Loucy (cell line): ENCODE results near the gene SGIP1.

Experiments used
- H2AFZ ChIP-seq: fragments of 200-600 bp; sonication (generic); 2 replicates; pipeline ENCODE4 v1.6.0; 2016; ENCODE audit warnings: antibody characterized with exemption, mild to moderate bottlenecking, low read length, moderate library complexity
- H3F3A ChIP-seq: fragments of 200-600 bp; 2 replicates; pipeline ENCODE4 v1.6.0; 2016; ENCODE audit warnings: antibody characterized with exemption, low read depth, mild to moderate bottlenecking
- H3K27me3 ChIP-seq: fragments of 200-600 bp; sonication (generic); 2 replicates; pipeline ENCODE4 v1.6.1; 2014; ENCODE audit warnings: low read length, mild to moderate bottlenecking; ENCODE audit not compliant: insufficient read depth, poor library complexity, severe bottlenecking
- H3K36me3 ChIP-seq: fragments of 200-600 bp; sonication (generic); 2 replicates; pipeline ENCODE4 v1.6.1; 2016; ENCODE audit warnings: low read length; ENCODE audit not compliant: insufficient read depth
- H3K4me1 ChIP-seq: fragments of 200-600 bp; sonication (generic); 2 replicates; pipeline ENCODE4 v1.5.1; 2014; ENCODE audit warnings: low read length, mild to moderate bottlenecking; ENCODE audit not compliant: insufficient read depth, poor library complexity, severe bottlenecking
- H3K4me2 ChIP-seq: fragments of 200-600 bp; sonication (generic); 2 replicates; pipeline ENCODE4 v1.6.0; 2014; ENCODE audit warnings: antibody characterized with exemption, low read length, low read depth, mild to moderate bottlenecking; ENCODE audit not compliant: poor library complexity, severe bottlenecking
- H3K4me3 ChIP-seq: fragments of 200-600 bp; sonication (generic); 2 replicates; pipeline ENCODE4 v1.5.1; 2014; ENCODE audit warnings: low read length, mild to moderate bottlenecking, mixed read lengths; ENCODE audit not compliant: poor library complexity, severe bottlenecking
- H3K79me2 ChIP-seq: fragments of 200-600 bp; sonication (generic); 2 replicates; pipeline ENCODE4 v1.6.1; 2014; ENCODE audit warnings: low read length; ENCODE audit not compliant: insufficient read depth
- H3K9ac ChIP-seq: fragments of 200-600 bp; sonication (generic); 2 replicates; pipeline ENCODE4 v1.6.0; 2014; ENCODE audit warnings: mild to moderate bottlenecking, low read depth, low read length, moderate library complexity; ENCODE audit not compliant: poor library complexity, severe bottlenecking
- H3K9me2 ChIP-seq: fragments of 200-600 bp; sonication (generic); replicated peaks from 2 replicates; pipeline ENCODE4 v1.6.1; 2016; ENCODE audit warnings: low read depth, low read length, mixed read lengths
- H3K9me3 ChIP-seq: fragments of 200-600 bp; sonication (generic); 2 replicates; pipeline ENCODE4 v1.6.1; 2014; ENCODE audit warnings: mild to moderate bottlenecking, antibody characterized with exemption, low read length, low read depth; ENCODE audit not compliant: insufficient read depth
- H4K20me1 ChIP-seq: fragments of 200-600 bp; sonication (generic); 2 replicates; pipeline ENCODE4 v1.6.0; 2014; ENCODE audit warnings: antibody characterized with exemption, low read length, mild to moderate bottlenecking; ENCODE audit not compliant: insufficient read depth, poor library complexity, severe bottlenecking
- EZH2phosphoT487 ChIP-seq: fragments of 200-600 bp; IDR thresholded peaks from 2 replicates; pipeline ENCODE4 v1.6.1; 2018; ENCODE audit warnings: antibody characterized with exemption, mild to moderate bottlenecking, moderate library complexity, borderline replicate concordance
- TF ChIP-seq, protein P1 (sequence below): fragments of 200-600 bp; sonication (generic); conservative IDR thresholded peaks from 2 replicates; pipeline ENCODE4 v1.5.1; 2014; ENCODE audit warnings: mild to moderate bottlenecking, antibody characterized with exemption, low read length

SGIP1 gene

DNA sequence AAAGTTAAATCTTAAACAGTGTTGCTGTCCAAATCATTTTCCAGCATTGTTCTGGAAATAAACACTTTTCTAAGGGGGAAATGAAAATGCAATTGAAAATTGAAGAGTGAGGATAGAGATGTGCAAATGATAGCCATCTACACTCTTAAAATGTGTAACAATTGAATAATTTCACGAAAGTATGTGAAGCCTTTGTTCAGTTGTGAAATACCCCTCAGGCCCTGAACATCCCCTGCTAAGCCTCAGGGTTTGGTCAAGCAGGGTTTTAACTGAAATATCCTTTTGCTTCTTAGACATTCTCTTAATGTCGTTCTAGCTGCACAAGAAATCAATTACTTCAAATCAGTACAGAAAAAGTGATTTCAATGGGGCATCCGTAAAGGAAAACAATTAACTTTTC lies 152.5 kb downstream of the SGIP1 start:
- no peak overlapping the region for H3K4me3 ChIP-seq
- H3K4me2 ChIP-seq = no peak overlapping the region
- no peaks in the 10 kb centered on the region for H3K9me2 ChIP-seq
- H3K9ac ChIP-seq = no peak overlapping the region
- H3K79me2 ChIP-seq = no peaks in the 10 kb centered on the region
- H3K4me1 ChIP-seq = peaks cover 90% of the 10 kb centered on the region
- no peak for TF ChIP-seq EZH2phosphoT487
- TF ChIP-seq, protein P1, sequence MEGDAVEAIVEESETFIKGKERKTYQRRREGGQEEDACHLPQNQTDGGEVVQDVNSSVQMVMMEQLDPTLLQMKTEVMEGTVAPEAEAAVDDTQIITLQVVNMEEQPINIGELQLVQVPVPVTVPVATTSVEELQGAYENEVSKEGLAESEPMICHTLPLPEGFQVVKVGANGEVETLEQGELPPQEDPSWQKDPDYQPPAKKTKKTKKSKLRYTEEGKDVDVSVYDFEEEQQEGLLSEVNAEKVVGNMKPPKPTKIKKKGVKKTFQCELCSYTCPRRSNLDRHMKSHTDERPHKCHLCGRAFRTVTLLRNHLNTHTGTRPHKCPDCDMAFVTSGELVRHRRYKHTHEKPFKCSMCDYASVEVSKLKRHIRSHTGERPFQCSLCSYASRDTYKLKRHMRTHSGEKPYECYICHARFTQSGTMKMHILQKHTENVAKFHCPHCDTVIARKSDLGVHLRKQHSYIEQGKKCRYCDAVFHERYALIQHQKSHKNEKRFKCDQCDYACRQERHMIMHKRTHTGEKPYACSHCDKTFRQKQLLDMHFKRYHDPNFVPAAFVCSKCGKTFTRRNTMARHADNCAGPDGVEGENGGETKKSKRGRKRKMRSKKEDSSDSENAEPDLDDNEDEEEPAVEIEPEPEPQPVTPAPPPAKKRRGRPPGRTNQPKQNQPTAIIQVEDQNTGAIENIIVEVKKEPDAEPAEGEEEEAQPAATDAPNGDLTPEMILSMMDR = no peak
- no peaks in the 10 kb centered on the region for H3K27me3 ChIP-seq
- H3F3A ChIP-seq = no peaks in the 10 kb centered on the region
- H2AFZ ChIP-seq = no peak overlapping the region
- H4K20me1 ChIP-seq = no peaks in the 10 kb centered on the region
- H3K36me3 ChIP-seq = no peaks in the 10 kb centered on the region
- H3K9me3 ChIP-seq = no peaks in the 10 kb centered on the region

DNA sequence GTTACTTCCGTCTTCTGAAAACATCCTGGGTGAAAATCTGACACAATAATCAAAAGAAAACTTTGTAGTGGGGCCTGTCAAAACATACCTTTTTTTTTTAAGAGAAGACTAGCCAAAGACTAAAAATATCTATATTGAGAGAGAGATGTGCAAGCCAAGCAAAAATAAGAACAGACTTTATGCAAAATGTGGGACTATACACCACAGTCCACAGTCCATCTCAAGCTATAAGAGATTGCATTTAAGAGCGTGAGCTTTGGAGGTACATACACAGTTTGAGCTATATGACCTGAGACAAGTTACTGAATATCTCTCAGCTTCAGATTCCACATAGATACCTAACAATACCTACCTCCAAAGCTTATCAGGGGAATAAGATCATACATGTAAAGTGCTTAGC lies 153.4 kb downstream of the SGIP1 start:
- Histone ChIP-seq H4K20me1 (no peaks in the 10 kb centered on the region), H3K4me3 (no peak overlapping the region), H3K9me3 (no peaks in the 10 kb centered on the region), H3K4me2 (no peak overlapping the region), H2AFZ (no peak overlapping the region), H3K36me3 (no peaks in the 10 kb centered on the region), H3K9me2 (no peaks in the 10 kb centered on the region), H3F3A (no peaks in the 10 kb centered on the region), H3K9ac (no peak overlapping the region), H3K79me2 (no peaks in the 10 kb centered on the region), H3K4me1 (peaks cover 88% of the 10 kb centered on the region), H3K27me3 (no peaks in the 10 kb centered on the region)
- no peak for TF ChIP-seq EZH2phosphoT487
- TF ChIP-seq, protein P1 = no peak

DNA sequence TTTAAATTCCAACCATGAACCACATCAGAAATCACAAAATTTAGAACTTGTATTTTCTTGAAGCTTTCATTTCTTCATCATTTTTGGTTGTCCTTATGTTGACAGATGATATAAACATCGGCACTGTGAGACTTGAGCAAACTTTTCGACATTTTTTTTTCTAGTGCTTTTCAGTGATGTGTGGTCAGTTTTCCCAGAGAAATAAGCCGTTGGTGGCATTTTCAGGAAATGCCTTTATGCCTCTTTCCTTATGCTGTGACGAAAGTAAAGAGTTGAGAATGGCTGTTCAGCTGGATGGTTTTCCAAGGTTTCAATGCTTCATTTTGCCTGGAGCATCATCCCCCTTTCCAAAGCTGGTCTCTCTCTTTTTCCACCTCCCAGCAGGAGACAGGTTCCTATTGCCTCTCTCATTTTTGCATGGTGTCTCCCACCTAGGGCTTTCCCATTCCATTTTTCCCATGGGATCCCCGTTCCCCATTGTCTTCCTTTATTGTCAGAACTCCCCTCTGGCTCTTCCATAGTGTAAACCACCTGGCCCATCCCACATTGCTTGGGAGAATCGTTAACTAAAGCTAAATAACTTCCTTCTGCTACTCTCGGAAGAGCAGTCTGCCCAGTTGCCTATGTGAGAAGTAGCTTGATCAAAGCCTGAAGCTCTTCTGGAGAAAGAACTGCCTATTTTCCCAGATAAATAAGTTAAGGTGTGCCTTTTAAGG lies 156.9 kb downstream of the SGIP1 start:
- Histone ChIP-seq H3K36me3 (no peaks in the 10 kb centered on the region), H4K20me1 (no peaks in the 10 kb centered on the region), H3K9me2 (no peaks in the 10 kb centered on the region), H3K9me3 (no peaks in the 10 kb centered on the region), H3F3A (no peaks in the 10 kb centered on the region), H3K27me3 (no peaks in the 10 kb centered on the region), H3K4me2 (no peak overlapping the region), H3K79me2 (no peaks in the 10 kb centered on the region), H2AFZ (no peak overlapping the region), H3K4me3 (no peak overlapping the region), H3K9ac (no peak overlapping the region), H3K4me1 (peaks cover 62% of the 10 kb centered on the region)
- TF ChIP-seq, protein P1 = no peak
- no peak for TF ChIP-seq EZH2phosphoT487
